Cerebellar nuclear complex (tissue), 1 donor: ENCODE data around the gene SLC35A5.
"Not testable (repeated sequence)": the region's sequence is repeated elsewhere in the genome, so short reads cannot be mapped to it uniquely, and the experiment has no call there.

ENCODE experiments used
- DNase-seq, 2 experiments: peaks; one replicate each; lab custom pipeline; 2025; lab: John Stamatoyannopoulos, UW

SLC35A5 gene, protein sequence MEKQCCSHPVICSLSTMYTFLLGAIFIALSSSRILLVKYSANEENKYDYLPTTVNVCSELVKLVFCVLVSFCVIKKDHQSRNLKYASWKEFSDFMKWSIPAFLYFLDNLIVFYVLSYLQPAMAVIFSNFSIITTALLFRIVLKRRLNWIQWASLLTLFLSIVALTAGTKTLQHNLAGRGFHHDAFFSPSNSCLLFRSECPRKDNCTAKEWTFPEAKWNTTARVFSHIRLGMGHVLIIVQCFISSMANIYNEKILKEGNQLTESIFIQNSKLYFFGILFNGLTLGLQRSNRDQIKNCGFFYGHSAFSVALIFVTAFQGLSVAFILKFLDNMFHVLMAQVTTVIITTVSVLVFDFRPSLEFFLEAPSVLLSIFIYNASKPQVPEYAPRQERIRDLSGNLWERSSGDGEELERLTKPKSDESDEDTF

DNA sequence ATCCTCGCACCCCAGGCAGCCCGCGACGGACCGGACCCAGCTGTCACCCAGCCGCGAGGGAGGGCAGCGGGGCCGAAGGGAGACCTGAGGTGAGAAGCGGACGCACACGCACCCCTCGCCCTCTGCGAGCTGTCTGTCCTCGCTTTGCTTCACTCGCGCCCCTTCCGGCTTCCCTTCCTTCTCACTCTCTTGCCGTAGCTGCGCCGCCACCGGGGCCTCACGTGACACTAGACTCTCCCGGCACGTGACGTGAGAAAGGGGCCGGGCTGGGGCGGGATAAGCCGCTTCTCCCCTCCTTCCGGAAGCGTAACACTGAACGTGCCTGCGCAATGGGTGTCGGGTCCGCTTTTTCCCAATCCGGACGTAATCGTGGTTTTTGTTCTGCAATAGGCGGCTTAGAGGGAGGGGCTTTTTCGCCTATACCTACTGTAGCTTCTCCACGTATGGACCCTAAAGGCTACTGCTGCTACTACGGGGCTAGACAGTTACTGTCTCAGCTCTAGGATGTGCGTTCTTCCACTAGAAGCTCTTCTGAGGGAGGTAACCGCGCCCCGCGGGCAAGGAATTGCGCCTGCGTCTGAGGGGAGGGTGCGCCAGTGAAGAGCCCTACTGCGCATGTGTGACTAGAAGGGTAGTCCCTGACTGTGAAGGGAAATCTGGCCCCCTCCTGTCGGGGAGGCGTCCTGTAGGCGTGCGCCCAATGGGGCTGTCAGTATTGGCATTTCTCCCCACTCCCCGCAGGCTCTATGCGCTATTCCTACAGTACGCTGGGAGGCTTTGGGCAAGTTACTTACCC is at the start of gene SLC35A5, which contains the start of gene ATG3:
TSS of gene SLC35A5 (plus strand) at position 312 of the 796 bp plus-strand sequence. CDS start 1,359 bp downstream, outside the sequence.
TSS of gene ATG3 (minus strand) at position 229 of the 796 bp plus-strand sequence. CDS start 434 bp downstream, outside the sequence.
- peak; percentile 64 to 96 for DNase-seq

DNA sequence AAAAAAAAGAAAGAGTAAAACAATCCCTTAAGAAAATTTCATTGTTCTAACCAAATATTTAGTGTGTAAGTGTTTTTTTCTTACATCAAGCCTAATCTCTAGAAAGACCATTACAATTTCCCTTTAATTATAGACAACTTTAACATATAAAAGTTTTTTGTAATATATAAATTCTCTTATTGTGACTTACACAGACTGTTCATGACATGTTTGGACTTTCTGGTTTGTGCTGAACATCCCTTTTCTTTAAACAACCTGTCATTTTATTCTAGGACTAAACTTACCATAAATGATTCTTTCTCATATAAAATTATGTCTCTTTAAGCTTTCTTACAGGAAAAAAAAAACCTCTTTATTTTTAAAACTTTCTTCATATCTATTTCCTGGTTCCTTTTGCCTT is 49.5 kb upstream of the SLC35A5 start:
- no peak for DNase-seq

DNA sequence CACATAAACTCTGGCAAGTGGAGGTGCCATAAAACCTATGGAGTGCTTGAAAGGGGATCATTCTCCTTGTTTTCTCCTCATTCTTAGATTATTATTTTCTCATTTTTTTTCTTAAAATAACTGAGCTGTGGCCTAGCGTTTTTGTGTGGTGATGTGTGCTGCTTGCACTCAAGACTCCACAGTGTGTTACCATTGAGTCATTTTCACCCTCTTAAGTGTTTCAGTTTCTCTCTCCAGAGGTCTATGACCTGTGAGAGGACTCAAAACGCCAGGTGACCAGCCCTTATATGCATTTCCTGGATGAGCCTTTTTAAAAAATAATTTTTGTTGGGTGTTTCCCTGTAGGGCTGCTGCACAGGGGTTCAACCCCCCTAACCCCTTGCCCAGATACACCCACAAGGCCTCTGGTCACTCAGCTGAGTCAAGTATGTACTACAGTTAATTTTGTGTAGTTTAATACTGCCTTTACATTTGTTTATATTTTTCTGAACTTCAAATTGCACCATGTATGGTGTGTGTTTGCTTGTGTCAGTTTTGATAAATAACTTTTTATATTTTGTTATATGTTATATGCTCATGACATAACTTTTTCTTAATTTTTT is 47.2 kb upstream of the SLC35A5 start:
- DNase-seq: no peak

DNA sequence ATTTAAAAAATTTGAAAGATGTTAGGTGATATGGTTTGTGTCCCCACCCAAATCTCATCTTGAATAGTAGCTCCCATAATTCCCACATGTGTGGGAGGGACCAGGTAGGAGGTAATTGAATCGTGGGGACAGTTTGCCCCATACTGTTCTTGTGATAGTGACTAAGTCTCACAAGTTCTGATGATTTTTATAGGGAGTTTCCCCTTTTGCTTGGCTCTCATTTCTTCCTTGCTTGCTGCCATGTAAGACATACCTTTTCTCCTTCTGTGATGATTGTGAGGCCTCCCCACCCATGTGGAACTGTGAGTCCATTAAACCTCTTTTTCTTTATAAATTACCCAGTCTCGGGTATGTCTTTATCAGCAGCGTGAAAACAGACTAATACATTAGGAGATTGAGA is 42.9 kb upstream of the SLC35A5 start:
- DNase-seq: not testable (repeated sequence)

DNA sequence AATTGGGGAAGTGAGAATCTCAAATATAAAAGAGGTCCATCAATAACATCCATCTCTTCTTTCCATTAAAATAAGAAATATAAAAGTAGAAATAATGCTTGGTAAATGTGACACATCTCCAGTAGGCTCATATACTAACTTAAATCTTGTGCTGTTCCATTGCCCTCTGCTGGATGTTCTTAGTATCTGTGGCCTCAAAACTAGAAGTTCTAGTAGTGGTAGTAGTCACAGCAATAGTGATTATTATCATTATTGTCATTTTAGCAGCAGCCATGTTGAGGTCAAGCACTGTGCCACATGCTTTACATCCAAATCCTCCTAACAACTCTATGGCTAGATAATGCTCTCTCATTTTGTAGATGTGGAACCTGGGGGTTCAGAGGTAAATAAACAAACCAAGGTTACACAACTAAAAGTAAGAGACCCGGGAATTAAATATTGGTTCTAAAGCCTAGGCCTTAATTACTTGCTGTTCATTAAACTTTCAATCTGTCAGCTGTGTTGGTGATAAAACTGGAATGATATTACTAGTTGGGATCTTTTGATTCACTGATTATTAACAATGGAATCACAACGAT is 42.3 kb upstream of the SLC35A5 start:
- DNase-seq: no peak

DNA sequence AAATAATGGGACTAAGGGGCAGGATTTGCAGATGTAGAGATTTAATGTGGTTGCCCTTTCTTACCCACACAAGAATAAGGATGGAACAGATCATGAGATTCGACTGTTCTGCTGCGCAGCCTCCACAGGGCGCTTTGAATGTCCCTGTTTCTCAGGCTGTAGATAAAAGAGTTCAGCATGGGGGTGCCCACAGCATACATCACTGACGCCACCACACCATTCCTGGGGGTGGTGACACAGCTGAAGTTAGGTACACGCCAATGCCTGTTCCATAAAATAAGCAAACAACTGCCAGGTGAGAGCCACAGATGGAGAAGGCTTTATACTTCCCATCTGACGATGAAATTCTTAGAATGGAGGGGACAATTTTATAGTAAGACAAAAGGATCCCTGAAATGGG is 37.7 kb upstream of the SLC35A5 start:
- not testable (repeated sequence) for DNase-seq

DNA sequence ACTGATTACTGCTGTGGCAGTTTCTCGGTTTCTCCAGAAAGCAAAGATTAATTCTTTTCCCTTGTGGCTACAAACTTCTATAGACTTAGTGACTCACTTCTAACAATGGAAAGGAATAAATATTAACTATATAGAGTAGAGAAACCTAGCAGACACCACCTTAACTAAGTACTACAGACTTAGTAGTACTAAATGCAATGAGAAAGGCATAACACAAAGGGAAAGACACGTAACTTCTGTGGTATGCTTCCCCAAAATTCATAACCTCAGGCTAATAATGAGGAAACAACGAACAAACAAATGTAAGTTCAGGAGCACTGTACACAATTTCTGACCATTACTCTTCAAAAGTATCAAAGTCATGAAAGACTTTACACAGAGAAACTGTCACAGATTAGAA is 31.3 kb upstream of the SLC35A5 start:
- no peak for DNase-seq

DNA sequence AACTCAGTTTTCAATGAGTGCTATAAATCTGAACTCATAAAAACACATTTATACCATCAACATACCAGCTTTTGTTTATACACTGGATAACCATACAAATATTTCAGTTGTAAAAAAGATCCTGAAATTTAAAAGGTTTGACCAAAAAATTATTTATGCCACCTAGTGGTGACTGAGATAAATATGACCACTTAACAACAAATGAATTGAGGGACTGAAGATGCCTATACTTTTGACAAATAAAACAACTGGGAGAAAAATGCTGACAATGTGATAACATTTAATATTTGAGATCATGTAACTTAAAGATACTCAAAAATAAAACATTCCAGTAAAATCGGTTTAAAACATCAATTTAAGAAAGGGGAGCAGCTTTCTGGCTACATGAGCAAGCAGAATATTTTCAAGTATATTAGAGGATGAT is 30.5 kb upstream of the SLC35A5 start:
- DNase-seq: peak in 1 of 2 experiments; percentile 4

DNA sequence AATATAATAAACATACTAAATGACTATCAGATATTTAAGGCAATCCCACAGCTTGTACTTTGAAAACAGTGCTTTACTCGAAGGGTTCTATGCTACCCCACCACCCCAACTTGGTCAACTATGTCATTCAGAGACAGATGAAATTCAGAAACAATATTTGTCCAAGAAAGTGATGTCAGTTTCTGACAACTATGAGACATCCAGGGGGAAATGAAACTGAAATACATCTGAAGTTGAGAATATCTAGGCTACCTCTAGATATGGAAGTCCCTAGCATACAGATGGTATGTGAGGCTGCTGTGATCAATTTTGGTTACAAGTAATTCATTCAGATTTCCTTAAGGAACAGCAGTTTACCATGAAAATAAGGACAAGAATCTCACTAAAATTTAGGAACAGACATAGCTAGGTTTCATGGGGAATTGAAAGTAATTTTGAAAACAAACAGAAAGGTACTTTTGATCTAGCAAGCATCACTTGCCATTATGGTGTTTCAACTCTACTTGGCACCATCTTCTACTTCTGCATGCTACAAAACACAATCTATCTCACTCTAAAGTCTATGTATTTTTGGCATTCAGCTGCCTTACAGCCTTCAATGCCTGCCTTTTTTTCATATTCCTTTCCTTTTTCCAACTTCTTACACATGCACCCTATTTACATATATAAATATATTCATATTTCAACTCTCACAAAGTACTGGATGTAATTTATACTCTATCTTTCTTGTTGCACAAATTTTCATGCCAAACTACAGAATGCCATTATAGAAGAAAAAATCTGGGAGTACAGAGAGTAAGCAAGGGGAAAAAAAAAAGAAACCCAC is 21.8 kb upstream of the SLC35A5 start:
- no peak for DNase-seq

DNA sequence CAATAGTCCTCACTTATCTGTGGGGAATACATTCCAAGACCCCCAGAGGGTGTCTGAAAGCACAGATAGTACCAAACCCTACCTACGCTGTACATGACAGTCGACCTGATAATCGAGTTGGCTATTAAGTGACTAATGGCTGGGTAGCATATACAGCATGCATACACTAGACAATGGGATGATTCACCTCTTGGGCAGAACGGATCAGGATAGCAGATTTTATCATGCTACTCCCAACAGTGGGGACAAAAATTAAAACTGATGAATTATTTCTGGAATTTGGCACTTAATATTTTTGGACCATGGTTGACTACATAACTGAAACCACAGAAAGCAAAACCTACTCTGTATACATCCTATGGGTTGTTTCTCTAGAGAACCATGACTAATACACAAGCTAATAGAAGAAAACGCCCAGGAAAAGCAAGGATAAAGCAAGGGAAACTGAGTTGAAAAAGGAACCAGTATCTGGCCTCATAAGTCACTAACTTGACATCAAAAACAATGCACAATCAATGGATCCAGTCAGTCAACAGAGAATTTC is 15.6 kb upstream of the SLC35A5 start:
- DNase-seq: no peak

DNA sequence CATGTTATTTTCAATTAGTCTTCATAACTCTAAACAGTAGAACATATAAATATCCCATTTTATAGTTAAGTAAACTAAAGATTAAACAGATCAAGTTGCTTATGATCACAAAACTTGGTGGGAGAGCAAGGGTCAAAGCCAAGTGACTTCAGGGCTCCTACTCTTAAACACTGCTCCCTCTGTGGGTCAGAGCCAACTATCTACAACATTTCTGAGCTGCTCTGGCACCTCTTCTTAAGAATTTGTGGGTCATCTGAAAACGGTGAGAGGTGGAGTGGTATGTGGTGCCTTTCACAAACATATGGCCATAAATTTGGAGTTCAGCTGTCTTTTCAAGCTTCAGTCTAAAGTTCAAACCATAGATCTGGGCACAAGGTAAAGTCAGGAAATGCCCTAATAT is 11.0 kb upstream of the SLC35A5 start:
- DNase-seq: no peak

DNA sequence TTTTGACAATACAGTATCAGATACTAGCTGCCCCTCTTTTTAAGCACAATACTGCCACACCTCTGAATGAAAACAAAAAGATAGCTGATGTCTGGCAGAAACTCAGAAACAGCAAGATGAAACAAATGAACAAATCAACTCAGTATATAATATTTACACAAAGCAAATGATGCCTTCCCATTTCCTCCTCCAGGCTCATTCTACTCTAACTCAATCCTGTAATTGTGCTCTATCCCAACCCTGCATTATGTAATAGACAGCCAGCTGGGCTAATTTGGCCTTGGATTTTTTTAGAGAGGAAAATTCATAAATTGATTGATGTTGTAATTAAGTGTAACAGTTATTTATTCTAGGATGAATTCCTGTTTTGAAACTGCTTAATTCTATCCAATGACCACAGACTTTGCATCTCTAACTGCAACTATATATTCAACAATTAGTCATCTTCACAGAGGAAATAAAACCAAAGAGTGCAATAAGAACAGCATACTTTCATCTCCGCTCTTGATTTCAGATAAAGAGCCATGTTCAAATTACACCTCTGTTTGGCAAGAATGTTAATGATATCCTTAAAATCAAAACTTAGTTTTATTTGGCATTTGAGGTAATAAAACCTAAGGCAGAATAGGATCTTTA is 6.2 kb upstream of the SLC35A5 start:
- DNase-seq: no peak

DNA sequence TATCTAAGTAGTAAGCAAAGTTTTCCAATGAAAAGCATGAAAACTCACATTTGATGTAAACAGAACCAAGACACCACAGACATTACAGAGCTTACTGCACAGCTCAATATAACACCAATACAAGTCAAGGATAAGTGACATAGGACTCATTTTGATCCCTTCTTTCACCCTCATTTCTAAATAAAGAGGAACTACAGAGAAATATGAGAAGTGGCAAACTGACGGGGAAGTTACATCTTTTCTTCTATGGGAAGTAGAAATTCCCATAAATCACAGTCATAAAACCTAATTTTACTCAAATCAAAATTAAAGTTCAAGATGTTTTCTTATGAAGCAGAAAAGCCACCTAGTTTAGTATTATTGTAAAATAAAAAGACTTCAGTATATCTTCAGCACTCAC is 3.9 kb upstream of the SLC35A5 start:
- DNase-seq: no peak

DNA sequence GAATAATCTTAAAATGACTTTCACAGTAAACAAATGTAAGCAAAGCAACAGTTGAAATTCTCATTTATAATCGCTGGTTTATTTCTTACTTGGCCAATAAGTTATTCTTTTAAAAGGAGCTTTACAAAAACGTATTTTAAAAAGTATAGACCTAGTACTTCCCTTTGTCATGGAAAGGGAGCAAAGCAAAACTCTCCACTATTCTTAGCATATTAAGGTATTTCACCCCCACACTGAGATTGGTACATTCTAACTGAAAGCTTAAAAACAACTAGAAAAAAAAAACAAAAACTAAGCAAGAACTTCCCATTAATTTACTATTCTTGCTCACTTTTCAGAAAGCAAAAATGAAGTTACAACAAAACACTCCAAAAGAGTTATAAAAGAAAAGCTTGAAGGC is 1.5 kb upstream of the SLC35A5 start:
- DNase-seq: no peak

DNA sequence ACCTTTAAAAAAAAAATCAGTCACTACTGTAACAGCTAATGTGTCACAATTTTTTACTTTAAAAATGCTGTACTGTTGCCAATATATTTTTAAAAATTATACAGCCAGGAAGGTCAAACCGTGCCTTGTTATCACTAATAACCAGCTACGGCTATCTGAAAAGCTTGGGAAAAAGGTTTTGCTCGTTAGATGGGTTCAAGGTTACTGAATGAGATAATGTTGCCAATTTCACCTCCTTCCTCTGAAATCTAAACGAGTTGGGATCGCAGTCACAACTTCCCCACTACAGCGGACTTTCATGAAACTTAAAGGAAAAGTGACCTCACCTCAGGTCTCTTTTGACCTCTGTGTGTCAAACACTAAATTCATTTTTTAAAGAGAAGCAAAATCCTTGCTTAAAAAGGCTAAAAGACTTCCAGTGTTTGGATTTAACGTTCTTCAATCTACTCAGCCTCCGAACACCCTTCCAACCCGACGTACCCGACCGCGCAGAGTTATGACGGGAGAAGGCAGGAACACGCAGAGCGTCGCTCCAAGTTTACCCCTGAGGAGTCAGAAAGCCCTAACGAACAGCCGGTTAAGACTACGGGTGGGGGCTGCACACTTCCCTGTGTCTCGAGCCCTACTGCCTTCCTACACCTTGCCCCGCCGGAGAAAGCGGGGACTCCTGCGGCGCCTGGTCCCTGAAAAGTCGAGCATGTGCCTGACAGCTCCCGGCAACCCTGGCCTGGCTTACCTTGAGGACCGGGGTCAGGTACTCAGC is 943 bp upstream of the SLC35A5 start:
- DNase-seq: peak in 1 of 2 experiments; percentile 3

DNA sequence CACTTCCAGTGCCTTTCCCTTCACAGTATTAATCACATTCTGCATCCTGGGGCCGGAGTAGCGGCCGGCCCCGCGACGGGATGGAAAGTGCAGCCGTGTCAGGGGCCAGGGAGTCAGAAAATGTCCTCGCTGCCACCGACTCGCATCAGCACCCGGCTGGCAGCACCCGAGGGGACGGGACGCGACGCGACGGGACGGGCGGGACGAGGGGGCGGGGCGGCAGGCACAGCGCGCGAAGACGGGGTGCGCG is 436 bp upstream of the SLC35A5 start:
- no peak for DNase-seq

DNA sequence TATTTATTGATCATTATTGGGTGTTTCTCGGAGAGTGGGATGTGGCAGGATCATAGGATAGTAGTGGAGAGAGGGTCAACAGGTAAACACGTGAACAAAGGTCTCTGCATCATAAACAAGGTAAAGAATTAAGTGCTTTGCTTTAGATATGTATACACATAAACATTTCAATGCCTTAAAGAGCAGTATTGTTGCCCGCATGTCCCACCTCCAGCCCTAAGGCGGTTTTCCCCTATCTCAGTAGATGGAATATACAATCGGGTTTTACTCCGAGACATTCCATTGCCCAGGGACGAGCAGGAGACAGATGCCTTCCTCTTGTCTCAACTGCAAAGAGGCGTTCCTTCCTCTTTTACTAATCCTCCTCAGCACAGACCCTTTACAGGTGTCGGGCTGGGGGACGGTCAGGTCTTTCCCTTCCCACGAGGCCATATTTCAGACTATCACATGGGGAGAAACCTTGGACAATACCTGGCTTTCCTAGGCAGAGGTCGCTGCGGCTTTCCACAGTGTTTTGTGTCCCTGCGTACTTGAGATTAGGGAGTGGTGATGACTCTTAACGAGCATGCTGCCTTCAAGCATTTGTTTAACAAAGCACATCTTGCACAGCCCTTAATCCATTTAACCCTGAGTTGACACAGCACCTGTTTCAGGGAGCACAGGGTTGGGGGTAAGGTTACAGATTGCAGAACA is 2.5 kb downstream of the SLC35A5 start:
- not testable (repeated sequence) for DNase-seq

DNA sequence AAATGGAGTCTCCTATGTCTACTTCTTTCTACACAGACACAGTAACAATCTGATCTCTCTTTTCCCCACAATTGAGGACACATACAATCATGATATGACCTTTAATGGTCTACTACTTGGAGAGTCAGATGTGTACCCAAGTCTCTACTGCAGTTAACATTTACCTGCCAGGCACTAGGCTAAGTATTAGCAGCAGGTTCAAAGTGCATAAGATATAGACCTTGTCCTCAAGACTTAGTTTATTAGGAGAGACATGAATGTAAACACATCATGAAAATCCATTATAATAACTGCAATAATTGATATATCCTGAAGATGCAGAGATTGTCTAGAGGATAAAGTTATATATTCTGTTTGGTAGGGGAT is 3.1 kb downstream of the SLC35A5 start:
- DNase-seq: no peak

DNA sequence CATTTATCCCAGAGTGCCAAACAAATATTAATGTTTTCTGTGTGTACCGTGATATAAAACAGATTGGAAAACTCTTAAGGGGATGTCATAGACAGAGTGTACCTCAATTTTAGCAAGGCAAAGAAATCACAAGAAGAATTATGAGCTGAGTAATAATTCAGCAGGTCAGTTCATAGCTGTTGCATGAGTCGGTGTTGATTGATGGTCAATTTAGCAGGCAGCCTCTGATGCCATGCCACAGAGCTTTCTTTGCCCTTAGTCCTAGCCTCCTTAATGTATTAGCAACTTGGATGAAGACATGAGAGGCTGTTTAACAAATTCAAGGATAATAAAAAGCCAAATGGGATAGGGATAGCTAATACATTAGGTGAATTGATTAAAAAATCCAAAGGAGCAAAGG is 6.8 kb downstream of the SLC35A5 start:
- no peak for DNase-seq
